ENCODE results near the gene PCDH17.

Gene PCDH17

DNA sequence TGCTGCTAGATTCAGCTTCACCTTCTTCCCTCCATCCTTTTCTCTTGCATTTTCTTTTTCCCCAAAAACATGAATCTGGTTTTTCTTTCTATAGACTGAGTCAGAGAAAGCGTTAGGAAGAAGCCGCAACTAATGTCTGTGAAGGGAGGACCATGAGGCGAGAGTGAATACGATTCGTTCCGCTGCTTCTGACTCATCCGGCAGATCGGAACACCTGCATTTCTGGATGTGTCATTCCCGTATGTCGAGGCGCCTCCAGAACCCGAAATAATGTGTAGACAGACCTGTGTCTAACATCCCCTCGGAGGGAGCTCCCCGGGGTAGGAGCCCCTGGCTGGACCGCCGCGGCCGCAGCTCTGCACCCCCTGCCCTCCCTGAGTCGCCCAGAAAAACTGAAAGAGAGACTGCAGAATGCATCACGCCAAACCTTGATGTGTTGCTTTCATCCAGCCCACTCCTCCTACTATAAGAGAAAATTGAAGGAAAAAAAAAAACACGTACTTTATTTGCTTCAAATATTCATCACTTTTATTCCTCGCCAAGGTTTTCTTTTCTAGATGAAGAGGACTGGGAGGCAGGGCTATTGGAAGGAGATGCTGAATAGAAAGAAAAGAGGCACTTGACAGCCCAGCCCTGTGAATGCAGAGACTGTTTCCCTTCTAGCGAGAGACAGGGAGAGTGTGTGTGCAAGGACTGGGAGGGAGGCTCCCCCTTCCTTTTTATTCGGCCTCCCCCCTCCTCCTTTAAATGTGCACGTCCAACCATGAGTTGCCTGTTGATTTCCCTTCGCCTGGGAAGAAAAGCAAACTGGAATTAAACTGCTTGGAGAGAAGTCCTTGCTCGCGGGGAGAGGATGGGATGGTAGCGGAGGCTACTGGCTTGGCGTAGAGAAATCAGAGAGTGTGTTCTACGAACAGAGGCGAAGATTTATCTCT is 616 bp upstream of the PCDH17 start:
- Histone ChIP-seq H3K27ac (ENCODE audit: poor library complexity, severe bottlenecking) (no peak overlapping the region), H3K27me3 (ENCODE audit: insufficient read depth, poor library complexity, severe bottlenecking) (peaks cover 89% of the 10 kb centered on the region), H3K4me1 (ENCODE audit: insufficient read depth, poor library complexity, severe bottlenecking) (no peaks in the 10 kb centered on the region), H3K36me3 (ENCODE audit: low read depth) (no peaks in the 10 kb centered on the region), H3K4me3 (ENCODE audit: severe bottlenecking) (no peak overlapping the region), H3K9me3 (ENCODE audit: severe bottlenecking) (peaks cover 5% of the 10 kb centered on the region)
- DNase-seq (ENCODE audit: low spot score) (no peak), ATAC-seq (ENCODE audit: low read depth) (peak; percentile 56; the same call in 2 of the 3 replicates)
- TF ChIP-seq, protein P1, sequence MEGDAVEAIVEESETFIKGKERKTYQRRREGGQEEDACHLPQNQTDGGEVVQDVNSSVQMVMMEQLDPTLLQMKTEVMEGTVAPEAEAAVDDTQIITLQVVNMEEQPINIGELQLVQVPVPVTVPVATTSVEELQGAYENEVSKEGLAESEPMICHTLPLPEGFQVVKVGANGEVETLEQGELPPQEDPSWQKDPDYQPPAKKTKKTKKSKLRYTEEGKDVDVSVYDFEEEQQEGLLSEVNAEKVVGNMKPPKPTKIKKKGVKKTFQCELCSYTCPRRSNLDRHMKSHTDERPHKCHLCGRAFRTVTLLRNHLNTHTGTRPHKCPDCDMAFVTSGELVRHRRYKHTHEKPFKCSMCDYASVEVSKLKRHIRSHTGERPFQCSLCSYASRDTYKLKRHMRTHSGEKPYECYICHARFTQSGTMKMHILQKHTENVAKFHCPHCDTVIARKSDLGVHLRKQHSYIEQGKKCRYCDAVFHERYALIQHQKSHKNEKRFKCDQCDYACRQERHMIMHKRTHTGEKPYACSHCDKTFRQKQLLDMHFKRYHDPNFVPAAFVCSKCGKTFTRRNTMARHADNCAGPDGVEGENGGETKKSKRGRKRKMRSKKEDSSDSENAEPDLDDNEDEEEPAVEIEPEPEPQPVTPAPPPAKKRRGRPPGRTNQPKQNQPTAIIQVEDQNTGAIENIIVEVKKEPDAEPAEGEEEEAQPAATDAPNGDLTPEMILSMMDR (IDR thresholded peaks at IDR 0.05; ENCODE audit: poor library complexity, severe bottlenecking): no peak

DNA sequence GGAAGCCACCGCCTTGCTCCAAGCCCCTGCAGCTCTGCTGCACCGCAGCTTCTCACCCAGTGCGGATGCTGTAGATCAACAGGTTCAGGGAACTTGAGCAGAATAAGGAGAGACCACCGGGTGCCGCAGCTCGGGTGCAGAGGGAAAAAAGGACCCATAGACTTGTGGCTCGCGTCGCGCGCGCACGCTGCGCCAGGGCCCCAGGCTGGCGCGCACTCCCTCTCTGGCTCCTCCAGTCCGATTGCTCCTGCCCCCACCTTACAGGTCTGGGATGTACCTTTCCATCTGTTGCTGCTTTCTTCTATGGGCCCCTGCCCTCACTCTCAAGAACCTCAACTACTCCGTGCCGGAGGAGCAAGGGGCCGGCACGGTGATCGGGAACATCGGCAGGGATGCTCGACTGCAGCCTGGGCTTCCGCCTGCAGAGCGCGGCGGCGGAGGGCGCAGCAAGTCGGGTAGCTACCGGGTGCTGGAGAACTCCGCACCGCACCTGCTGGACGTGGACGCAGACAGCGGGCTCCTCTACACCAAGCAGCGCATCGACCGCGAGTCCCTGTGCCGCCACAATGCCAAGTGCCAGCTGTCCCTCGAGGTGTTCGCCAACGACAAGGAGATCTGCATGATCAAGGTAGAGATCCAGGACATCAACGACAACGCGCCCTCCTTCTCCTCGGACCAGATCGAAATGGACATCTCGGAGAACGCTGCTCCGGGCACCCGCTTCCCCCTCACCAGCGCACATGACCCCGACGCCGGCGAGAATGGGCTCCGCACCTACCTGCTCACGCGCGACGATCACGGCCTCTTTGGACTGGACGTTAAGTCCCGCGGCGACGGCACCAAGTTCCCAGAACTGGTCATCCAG is 964 bp downstream of the PCDH17 start:
- DNase-seq (ENCODE audit: low spot score) (no peak), ATAC-seq (ENCODE audit: low read depth) (no peak)
- Histone ChIP-seq H3K4me3 (ENCODE audit: severe bottlenecking) (no peak overlapping the region), H3K27ac (ENCODE audit: poor library complexity, severe bottlenecking) (no peak overlapping the region), H3K4me1 (ENCODE audit: insufficient read depth, poor library complexity, severe bottlenecking) (no peaks in the 10 kb centered on the region), H3K9me3 (ENCODE audit: severe bottlenecking) (peaks cover 5% of the 10 kb centered on the region), H3K27me3 (ENCODE audit: insufficient read depth, poor library complexity, severe bottlenecking) (peaks cover 87% of the 10 kb centered on the region), H3K36me3 (ENCODE audit: low read depth) (no peaks in the 10 kb centered on the region)
- TF ChIP-seq, protein P1 (IDR thresholded peaks at IDR 0.05; ENCODE audit: poor library complexity, severe bottlenecking): no peak

DNA sequence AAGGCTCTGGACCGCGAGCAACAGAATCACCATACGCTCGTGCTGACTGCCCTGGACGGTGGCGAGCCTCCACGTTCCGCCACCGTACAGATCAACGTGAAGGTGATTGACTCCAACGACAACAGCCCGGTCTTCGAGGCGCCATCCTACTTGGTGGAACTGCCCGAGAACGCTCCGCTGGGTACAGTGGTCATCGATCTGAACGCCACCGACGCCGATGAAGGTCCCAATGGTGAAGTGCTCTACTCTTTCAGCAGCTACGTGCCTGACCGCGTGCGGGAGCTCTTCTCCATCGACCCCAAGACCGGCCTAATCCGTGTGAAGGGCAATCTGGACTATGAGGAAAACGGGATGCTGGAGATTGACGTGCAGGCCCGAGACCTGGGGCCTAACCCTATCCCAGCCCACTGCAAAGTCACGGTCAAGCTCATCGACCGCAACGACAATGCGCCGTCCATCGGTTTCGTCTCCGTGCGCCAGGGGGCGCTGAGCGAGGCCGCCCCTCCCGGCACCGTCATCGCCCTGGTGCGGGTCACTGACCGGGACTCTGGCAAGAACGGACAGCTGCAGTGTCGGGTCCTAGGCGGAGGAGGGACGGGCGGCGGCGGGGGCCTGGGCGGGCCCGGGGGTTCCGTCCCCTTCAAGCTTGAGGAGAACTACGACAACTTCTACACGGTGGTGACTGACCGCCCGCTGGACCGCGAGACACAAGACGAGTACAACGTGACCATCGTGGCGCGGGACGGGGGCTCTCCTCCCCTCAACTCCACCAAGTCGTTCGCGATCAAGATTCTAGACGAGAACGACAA is 1.8 kb downstream of the PCDH17 start:
- TF ChIP-seq, protein P1 (IDR thresholded peaks at IDR 0.05; ENCODE audit: poor library complexity, severe bottlenecking): no peak
- Histone ChIP-seq H3K9me3 (ENCODE audit: severe bottlenecking) (peaks cover 5% of the 10 kb centered on the region), H3K27me3 (ENCODE audit: insufficient read depth, poor library complexity, severe bottlenecking) (peaks cover 78% of the 10 kb centered on the region), H3K36me3 (ENCODE audit: low read depth) (no peaks in the 10 kb centered on the region), H3K4me1 (ENCODE audit: insufficient read depth, poor library complexity, severe bottlenecking) (no peaks in the 10 kb centered on the region), H3K27ac (ENCODE audit: poor library complexity, severe bottlenecking) (no peak overlapping the region), H3K4me3 (ENCODE audit: severe bottlenecking) (no peak overlapping the region)
- peak; percentile 39 for DNase-seq (ENCODE audit: low spot score)
- no peak for ATAC-seq (ENCODE audit: low read depth)

DNA sequence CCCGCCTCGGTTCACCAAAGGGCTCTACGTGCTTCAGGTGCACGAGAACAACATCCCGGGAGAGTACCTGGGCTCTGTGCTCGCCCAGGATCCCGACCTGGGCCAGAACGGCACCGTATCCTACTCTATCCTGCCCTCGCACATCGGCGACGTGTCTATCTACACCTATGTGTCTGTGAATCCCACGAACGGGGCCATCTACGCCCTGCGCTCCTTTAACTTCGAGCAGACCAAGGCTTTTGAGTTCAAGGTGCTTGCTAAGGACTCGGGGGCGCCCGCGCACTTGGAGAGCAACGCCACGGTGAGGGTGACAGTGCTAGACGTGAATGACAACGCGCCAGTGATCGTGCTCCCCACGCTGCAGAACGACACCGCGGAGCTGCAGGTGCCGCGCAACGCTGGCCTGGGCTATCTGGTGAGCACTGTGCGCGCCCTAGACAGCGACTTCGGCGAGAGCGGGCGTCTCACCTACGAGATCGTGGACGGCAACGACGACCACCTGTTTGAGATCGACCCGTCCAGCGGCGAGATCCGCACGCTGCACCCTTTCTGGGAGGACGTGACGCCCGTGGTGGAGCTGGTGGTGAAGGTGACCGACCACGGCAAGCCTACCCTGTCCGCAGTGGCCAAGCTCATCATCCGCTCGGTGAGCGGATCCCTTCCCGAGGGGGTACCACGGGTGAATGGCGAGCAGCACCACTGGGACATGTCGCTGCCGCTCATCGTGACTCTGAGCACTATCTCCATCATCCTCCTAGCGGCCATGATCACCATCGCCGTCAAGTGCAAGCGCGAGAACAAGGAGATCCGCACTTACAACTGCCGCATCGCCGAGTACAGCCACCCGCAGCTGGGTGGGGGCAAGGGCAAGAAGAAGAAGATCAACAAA is 2.6 kb downstream of the PCDH17 start:
- no peak overlapping the region for H3K27ac ChIP-seq (ENCODE audit: poor library complexity, severe bottlenecking)
- H3K4me1 ChIP-seq (ENCODE audit: insufficient read depth, poor library complexity, severe bottlenecking): no peaks in the 10 kb centered on the region
- peaks cover 74% of the 10 kb centered on the region for H3K27me3 ChIP-seq (ENCODE audit: insufficient read depth, poor library complexity, severe bottlenecking)
- H3K9me3 ChIP-seq (ENCODE audit: severe bottlenecking): peaks cover 5% of the 10 kb centered on the region
- ATAC-seq (ENCODE audit: low read depth) (no peak), DNase-seq (ENCODE audit: low spot score) (peak; percentile 24)
- no peaks in the 10 kb centered on the region for H3K36me3 ChIP-seq (ENCODE audit: low read depth)
- no peak overlapping the region for H3K4me3 ChIP-seq (ENCODE audit: severe bottlenecking)
- TF ChIP-seq, protein P1 (IDR thresholded peaks at IDR 0.05; ENCODE audit: poor library complexity, severe bottlenecking): no peak

Measured in RWPE2 (cell line).